Erythroblast (primary cell): ENCODE results near the gene PARP14.

Experiments
- GATA1 ChIP-seq: IDR thresholded peaks from 2 replicates; pipeline ENCODE4 v1.6.1; 2011; ENCODE audit warnings: low read depth, mild to moderate bottlenecking, control low read depth, low read length, moderate library complexity
- POLR2A ChIP-seq: IDR thresholded peaks from 2 replicates; pipeline ENCODE4 v1.6.1; 2011; ENCODE audit warnings: mild to moderate bottlenecking, low read length

DNA sequence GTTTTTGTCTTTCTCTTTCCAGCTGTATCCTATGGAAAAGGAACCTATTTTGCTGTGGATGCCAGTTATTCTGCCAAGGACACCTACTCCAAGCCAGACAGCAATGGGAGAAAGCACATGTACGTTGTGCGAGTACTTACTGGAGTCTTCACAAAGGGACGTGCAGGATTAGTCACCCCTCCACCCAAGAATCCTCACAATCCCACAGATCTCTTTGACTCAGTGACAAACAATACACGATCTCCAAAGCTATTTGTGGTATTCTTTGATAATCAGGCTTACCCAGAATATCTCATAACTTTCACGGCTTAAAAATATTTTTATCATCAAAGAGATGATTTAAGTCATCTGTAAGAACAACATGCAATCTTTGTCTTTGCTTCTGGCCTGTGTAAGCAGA lies 44.9 kb upstream of the PARP14 start:
- TF ChIP-seq POLR2A (no peak), GATA1 (no peak)
